ENCODE results near the gene RGR. TPM values are rescaled to one million over a fixed set of nuclear protein-coding genes. Genes with fewer than 3 reads are reported as not detected.
A peak's percentile ranks its signal among the peaks of the same experiment; 100 is the strongest.

The RGR gene
- total RNA-seq, 2 experiments from 2014 or later = not detected

DNA sequence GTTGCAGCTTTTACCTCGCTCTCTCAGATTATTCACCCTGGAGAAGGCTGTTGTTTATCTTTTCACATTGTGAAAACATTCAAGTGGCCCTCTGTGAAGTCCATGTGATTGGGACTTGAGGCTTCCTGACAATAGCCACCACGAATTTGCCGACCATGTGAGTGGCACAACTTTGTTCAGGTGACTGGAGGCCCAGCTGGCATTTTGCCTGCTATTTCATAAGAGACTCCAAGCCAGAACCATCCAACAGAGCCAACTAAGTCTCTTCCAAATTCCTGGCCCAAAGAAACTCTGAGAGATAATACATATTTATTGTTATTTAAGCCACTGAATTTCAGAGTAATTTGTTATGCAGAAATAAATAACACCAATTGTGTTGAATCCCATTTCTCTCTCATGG, 45.4 kb downstream of the RGR start:
- no peak overlapping the region for H3K27ac Mint-ChIP-seq
- intact Hi-C loops (cut with micrococcal nuclease) = no loop called here
- H3K4me3 Mint-ChIP-seq = no peak overlapping the region
- CTCF ChIA-PET = interaction anchor here (0.7 kb wide), 1 partner anchor 26 kb away, joined by 3 read pairs; no protein-coding TSS in a partner anchor
- H3K27me3 Mint-ChIP-seq (ENCODE audit: low read depth) = peaks cover 2% of the 10 kb centered on the region
- H3K9me3 Mint-ChIP-seq = no peaks in the 10 kb centered on the region
- no peak for DNase-seq
- no peaks in the 10 kb centered on the region for H3K36me3 Mint-ChIP-seq (ENCODE audit: low read depth)
- peaks cover 20% of the 10 kb centered on the region for H3K4me1 Mint-ChIP-seq (ENCODE audit: low read depth)

DNA sequence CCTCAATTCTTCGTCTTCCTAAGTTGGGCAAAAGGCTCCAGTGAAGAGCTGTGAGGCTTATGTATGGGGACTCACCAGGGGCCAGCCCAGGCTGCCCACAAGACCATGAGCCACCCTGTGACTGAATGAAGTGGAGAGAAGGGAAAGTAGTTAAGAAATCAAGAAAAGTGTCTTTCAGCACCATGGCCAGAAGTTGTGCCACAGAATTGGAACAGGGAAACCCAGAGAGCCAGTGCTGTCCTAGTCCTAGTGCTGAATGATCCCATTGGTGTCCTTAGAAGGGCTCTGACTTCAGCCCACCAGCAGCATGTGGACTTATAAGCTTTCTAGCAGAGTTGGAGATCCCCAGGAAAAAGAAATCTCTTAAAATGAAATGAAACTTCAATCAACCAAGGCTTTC, 46.5 kb downstream of the RGR start:
- Mint-ChIP-seq H3K36me3 (ENCODE audit: low read depth) (no peaks in the 10 kb centered on the region), H3K27ac (no peak overlapping the region), H3K4me1 (ENCODE audit: low read depth) (peaks cover 21% of the 10 kb centered on the region), H3K9me3 (no peaks in the 10 kb centered on the region), H3K27me3 (ENCODE audit: low read depth) (peaks cover 2% of the 10 kb centered on the region), H3K4me3 (no peak overlapping the region)
- DNase-seq = peak; percentile 23
- intact Hi-C loops (cut with micrococcal nuclease) = no loop called here
- CTCF ChIA-PET = no interaction called here

DNA sequence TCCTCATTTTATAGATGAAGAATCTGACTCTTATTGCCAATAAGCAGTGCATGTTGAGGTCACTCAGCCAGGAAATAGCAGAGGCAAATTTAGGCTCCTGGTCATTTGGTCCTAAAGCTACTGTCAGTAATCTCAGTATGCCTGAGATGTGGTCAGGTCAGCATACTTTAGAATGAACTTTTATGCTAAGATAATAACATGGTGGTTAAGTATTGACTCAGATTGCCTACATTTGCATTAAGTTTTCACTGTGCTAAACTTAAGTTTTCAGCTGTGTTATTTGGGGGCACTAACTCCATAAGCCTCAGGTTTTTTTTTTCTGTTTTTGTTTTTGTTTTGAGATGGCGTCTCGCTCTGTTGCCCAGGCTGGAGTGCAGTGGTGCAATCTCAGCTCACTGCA, 47.6 kb downstream of the RGR start:
- H3K4me1 Mint-ChIP-seq (ENCODE audit: low read depth) = peaks cover 21% of the 10 kb centered on the region
- CTCF ChIA-PET = interaction anchor here (0.9 to 2.0 kb wide), 2 partner anchors 25 to 28 kb away, joined by 3 to 7 read pairs; no protein-coding TSS in a partner anchor
- H3K27ac Mint-ChIP-seq = no peak overlapping the region
- intact Hi-C loops (cut with micrococcal nuclease) = no loop called here
- no peaks in the 10 kb centered on the region for H3K36me3 Mint-ChIP-seq (ENCODE audit: low read depth)
- no peak overlapping the region for H3K4me3 Mint-ChIP-seq
- no peaks in the 10 kb centered on the region for H3K9me3 Mint-ChIP-seq
- H3K27me3 Mint-ChIP-seq (ENCODE audit: low read depth) = peaks cover 2% of the 10 kb centered on the region
- DNase-seq = no peak

DNA sequence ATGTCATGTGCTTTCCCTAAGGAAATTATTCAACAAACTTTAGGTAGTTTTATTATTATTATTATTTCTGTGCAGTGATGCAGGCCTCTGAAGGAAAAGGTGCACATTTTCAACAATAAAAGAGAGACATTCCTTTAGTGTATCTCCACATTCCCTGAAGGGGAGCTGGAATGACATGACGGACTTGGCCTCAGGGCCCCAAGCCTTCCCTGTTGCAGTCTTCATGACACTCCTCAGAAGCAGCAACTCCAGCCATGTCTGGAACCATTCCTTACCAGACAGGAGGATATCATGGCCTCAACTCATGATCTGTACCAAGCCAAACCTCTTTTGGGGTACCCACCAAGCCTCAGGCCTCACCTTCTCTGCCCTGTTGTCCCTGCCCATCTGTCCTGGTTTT, 48.3 kb downstream of the RGR start:
- Mint-ChIP-seq H3K9me3 (no peaks in the 10 kb centered on the region), H3K4me1 (ENCODE audit: low read depth) (peaks cover 21% of the 10 kb centered on the region), H3K27me3 (ENCODE audit: low read depth) (no peaks in the 10 kb centered on the region), H3K4me3 (no peak overlapping the region), H3K36me3 (ENCODE audit: low read depth) (no peaks in the 10 kb centered on the region), H3K27ac (no peak overlapping the region)
- CTCF ChIA-PET = interaction anchor here (0.9 to 2.0 kb wide), 3 partner anchors 26 to 60 kb away, joined by 3 to 7 read pairs (median 5); no protein-coding TSS in a partner anchor
- intact Hi-C loops (cut with micrococcal nuclease) = loop anchor here (1.0 kb wide), 1 partner anchor 36 kb away; no protein-coding TSS in a partner anchor
- DNase-seq = no peak

DNA sequence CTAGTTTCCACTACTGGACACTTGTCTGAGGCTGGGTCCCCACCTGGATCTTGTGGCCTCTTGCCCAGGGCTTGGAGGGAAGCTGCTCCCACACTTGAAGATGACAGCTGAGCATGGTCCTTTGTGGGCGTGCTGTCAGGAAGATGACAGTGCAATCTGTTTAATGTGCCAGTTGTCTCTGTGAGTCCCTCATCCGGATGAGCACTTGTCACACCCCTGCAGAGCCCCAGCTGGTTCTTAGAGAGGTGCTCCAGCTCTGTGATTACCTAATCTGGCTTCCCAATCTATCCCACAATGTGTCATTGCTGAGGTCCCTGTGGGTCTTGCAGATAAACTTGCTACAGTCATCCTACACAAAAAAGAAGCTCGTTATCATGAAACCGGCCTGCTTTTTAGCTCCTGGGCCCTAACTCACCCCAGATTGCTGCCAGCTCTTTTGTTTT, 48.7 kb downstream of the RGR start:
- peaks cover 3% of the 10 kb centered on the region for H3K27me3 Mint-ChIP-seq (ENCODE audit: low read depth)
- H3K36me3 Mint-ChIP-seq (ENCODE audit: low read depth) = no peaks in the 10 kb centered on the region
- CTCF ChIA-PET = interaction anchor here (1.1 to 2.0 kb wide), 2 partner anchors 26 to 60 kb away, joined by 5 to 7 read pairs; no protein-coding TSS in a partner anchor
- intact Hi-C loops (cut with micrococcal nuclease) = loop anchor here (1.0 kb wide), 2 partner anchors 15 to 36 kb away; no protein-coding TSS in a partner anchor
- no peak overlapping the region for H3K27ac Mint-ChIP-seq
- no peaks in the 10 kb centered on the region for H3K9me3 Mint-ChIP-seq
- DNase-seq = peak; percentile 63
- H3K4me3 Mint-ChIP-seq = no peak overlapping the region
- H3K4me1 Mint-ChIP-seq (ENCODE audit: low read depth) = peaks cover 21% of the 10 kb centered on the region

DNA sequence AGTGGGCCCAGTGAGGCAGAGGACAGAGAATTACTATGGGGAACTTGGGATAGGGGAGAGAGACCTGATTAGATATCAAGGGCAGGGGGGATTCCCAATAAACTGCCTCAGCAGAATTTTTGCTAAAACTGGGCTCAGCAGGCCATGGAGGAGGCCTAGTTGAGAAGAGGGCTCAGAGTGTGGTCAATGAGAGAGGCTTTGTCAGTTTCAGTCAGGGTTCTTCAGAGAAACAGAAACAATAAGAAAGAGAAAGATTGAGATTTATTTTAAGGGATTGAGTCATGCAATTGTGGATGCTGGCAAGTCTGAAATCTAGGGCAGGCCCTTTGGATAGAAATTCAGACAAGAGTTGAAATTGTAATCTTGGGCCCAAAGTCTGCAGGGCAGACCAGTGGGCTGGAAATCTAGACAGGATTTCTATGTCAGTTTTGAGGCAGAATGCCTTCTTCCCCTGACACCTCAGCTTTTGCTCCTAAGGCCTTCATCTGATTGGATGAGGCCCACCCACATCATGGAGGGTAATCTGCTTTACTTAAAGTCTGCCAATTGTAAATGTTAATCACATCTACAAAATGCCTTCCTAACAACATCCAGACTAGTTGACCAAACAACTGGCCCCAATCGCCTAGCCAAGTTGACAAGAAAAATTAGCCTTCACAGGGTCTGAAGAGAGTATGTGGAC, 50.1 kb downstream of the RGR start:
- peak; percentile 27 for DNase-seq
- no peak overlapping the region for H3K4me3 Mint-ChIP-seq
- no peaks in the 10 kb centered on the region for H3K36me3 Mint-ChIP-seq (ENCODE audit: low read depth)
- intact Hi-C loops (cut with micrococcal nuclease) = loop anchor here (1.0 kb wide), 2 partner anchors 13 to 28 kb away; no protein-coding TSS in a partner anchor
- peaks cover 21% of the 10 kb centered on the region for H3K4me1 Mint-ChIP-seq (ENCODE audit: low read depth)
- no peak overlapping the region for H3K27ac Mint-ChIP-seq
- peaks cover 3% of the 10 kb centered on the region for H3K27me3 Mint-ChIP-seq (ENCODE audit: low read depth)
- no peaks in the 10 kb centered on the region for H3K9me3 Mint-ChIP-seq
- CTCF ChIA-PET = interaction anchor here (0.6 kb wide), 1 partner anchor 9 kb away, joined by 3 read pairs; no protein-coding TSS in a partner anchor

- no peak overlapping the region for H3K4me3 Mint-ChIP-seq
- H3K36me3 Mint-ChIP-seq (ENCODE audit: low read depth) = no peaks in the 10 kb centered on the region
- peaks cover 3% of the 10 kb centered on the region for H3K27me3 Mint-ChIP-seq (ENCODE audit: low read depth)
- no peaks in the 10 kb centered on the region for H3K9me3 Mint-ChIP-seq
- intact Hi-C loops (cut with micrococcal nuclease) = no loop called here
- H3K4me1 Mint-ChIP-seq (ENCODE audit: low read depth) = peaks cover 21% of the 10 kb centered on the region
- H3K27ac Mint-ChIP-seq = no peak overlapping the region
- DNase-seq = no peak
- CTCF ChIA-PET = interaction anchor here (1.0 kb wide), 1 partner anchor 56 kb away, joined by 3 read pairs; no protein-coding TSS in a partner anchor
Observed at GRCh38 chr10:84296091-84296981, 51.5 kb downstream of the RGR start.

- intact Hi-C loops (cut with micrococcal nuclease) = no loop called here
- CTCF ChIA-PET = no interaction called here
- H3K27me3 Mint-ChIP-seq (ENCODE audit: low read depth) = peaks cover 3% of the 10 kb centered on the region
Observed at GRCh38 chr10:84298057-84298456, 53.2 kb downstream of the RGR start.

GRCh38 chr10:84302223-84302622, 57.4 kb downstream of the RGR start:
- DNase-seq = no peak
- peaks cover 15% of the 10 kb centered on the region for H3K4me1 Mint-ChIP-seq (ENCODE audit: low read depth)
- CTCF ChIA-PET = interaction anchor here (0.6 to 1.2 kb wide), 3 partner anchors 50 to 236 kb away, joined by 3 to 7 read pairs (median 4); no protein-coding TSS in a partner anchor
- intact Hi-C loops (cut with micrococcal nuclease) = no loop called here
- no peaks in the 10 kb centered on the region for H3K36me3 Mint-ChIP-seq (ENCODE audit: low read depth)
- H3K27me3 Mint-ChIP-seq (ENCODE audit: low read depth) = peaks cover 4% of the 10 kb centered on the region
- H3K9me3 Mint-ChIP-seq = peaks cover 2% of the 10 kb centered on the region
- H3K27ac Mint-ChIP-seq = no peak overlapping the region
- H3K4me3 Mint-ChIP-seq = no peak overlapping the region

More at GRCh38 chr10:84298057-84298456, 53.2 kb downstream of the RGR start:
- no peak for DNase-seq
- no peaks in the 10 kb centered on the region for H3K9me3 Mint-ChIP-seq
- no peak overlapping the region for H3K4me3 Mint-ChIP-seq
- no peak overlapping the region for H3K27ac Mint-ChIP-seq
- no peaks in the 10 kb centered on the region for H3K36me3 Mint-ChIP-seq (ENCODE audit: low read depth)
- peaks cover 21% of the 10 kb centered on the region for H3K4me1 Mint-ChIP-seq (ENCODE audit: low read depth)

DNA sequence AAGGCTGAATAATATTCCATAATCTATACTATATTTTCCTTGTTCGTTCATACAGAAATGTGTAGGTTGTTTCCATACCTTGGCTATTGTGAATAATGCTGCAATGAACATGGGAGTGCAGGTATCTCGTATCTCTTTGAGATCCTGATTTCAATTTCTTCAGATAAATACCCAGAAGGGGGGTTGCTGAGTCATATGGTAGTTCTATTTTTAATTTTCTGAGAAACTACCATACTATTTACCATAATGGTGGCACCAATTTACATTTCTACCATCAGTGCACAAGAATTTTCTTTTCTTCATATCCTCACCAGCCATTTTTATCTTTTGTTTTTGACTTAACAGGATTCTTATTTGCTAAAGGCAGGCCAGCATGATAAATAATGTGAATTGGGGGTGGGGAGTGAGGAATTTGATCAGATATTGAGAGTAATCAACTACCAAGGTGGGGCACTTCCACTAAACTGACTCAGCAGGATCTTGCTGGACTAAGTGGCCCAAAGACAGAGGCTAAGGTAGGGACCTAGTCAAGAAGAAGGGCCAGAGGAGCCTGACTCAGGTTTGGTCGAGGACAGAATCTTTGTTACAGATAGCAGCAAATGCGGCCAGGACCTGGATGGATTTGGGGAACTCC, 62.0 kb downstream of the RGR start:
- no peak for DNase-seq

GRCh38 chr10:84308021-84308420, 63.2 kb downstream of the RGR start:
- H3K4me3 Mint-ChIP-seq = no peak overlapping the region
- peak overlapping the region; percentile 87 for H3K27ac Mint-ChIP-seq
- CTCF ChIA-PET = interaction anchor here (0.6 to 3.2 kb wide), 7 partner anchors 9 to 231 kb away, joined by 3 to 17 read pairs (median 4); partner anchors contain the start of gene CCSER2
- peaks cover 2% of the 10 kb centered on the region for H3K9me3 Mint-ChIP-seq
- peaks cover 45% of the 10 kb centered on the region for H3K4me1 Mint-ChIP-seq (ENCODE audit: low read depth)
- DNase-seq = no peak
- H3K27me3 Mint-ChIP-seq (ENCODE audit: low read depth) = peaks cover 1% of the 10 kb centered on the region
- intact Hi-C loops (cut with micrococcal nuclease) = loop anchor here (1.0 kb wide), 4 partner anchors 14 to 229 kb away; no protein-coding TSS in a partner anchor
- no peaks in the 10 kb centered on the region for H3K36me3 Mint-ChIP-seq (ENCODE audit: low read depth)

More for the DNA sequence above, 62.0 kb downstream of the RGR start:
- H3K27ac Mint-ChIP-seq = peak overlapping the region; percentile 95
- peaks cover 1% of the 10 kb centered on the region for H3K27me3 Mint-ChIP-seq (ENCODE audit: low read depth)
- no peaks in the 10 kb centered on the region for H3K36me3 Mint-ChIP-seq (ENCODE audit: low read depth)
- intact Hi-C loops (cut with micrococcal nuclease) = loop anchor here (1.0 kb wide), 1 partner anchor 168 kb away; the partner anchor contains the start of gene GHITM
- H3K9me3 Mint-ChIP-seq = peaks cover 2% of the 10 kb centered on the region
- CTCF ChIA-PET = no interaction called here
- peaks cover 45% of the 10 kb centered on the region for H3K4me1 Mint-ChIP-seq (ENCODE audit: low read depth)
- peak overlapping the region; percentile 48 for H3K4me3 Mint-ChIP-seq

Data from activated naive CD4-positive, alpha-beta T cell treated with anti-CD3 and anti-CD28 coated beads for 36 hours (primary cell).